Measurements from ENCODE around the gene EXTL1. TPM values are rescaled to one million over a fixed set of nuclear protein-coding genes. Genes with fewer than 3 reads are reported as not detected.

The EXTL1 gene
- total RNA-seq, 1 experiment from 2014 or later = 0.15 TPM

DNA sequence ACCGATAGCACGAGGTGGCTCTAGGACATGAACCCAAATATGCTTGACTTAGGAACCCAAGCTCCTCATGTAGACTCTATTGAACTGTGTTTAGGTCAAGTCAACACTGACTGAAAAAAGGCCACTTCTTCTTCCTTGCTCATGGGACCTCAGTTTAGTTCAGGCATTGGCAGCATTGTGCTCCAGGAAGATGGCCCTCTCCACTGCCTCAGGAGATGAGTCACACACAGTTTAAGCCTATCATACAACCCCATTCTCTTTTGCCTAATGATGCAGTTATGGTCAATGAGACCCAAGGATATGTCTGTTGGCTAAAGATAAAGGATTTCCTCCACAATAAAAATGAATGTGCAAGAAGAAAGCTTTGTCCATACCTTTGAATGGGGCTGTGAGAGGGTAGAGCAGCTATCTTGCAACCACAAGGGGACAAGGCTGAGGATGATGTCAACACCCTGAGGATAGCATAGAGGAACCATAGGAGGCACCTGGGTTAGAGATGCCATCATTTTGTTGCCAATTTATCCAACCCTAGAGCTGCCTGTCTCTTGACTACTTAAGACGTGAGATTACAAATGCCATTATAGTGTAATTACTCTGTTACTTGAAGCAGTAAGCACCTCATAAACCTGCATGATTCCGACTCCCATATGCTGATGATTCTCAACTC is 48.9 kb downstream of the EXTL1 start:
- POLR2A ChIA-PET = no interaction called here

More for the DNA sequence above, 48.9 kb downstream of the EXTL1 start:
- no peaks in the 10 kb centered on the region for H3K9me2 ChIP-seq (ENCODE audit: insufficient read depth)
- H4K20me1 ChIP-seq (ENCODE audit: insufficient read depth) = no peaks in the 10 kb centered on the region
- H3K4me1 ChIP-seq (ENCODE audit: control insufficient read depth in 1 of 2, insufficient read depth in 2 of 2, low read length in 2 of 2) = 0 out of 4 replicates have a peak, but pooled peaks cover 0 to under 1% of the 10 kb centered on the region in 2 experiments
- no peak overlapping the region for H2AFZ ChIP-seq (ENCODE audit: low read depth, low read length, poor library complexity, severe bottlenecking)
- H3K4me2 ChIP-seq (ENCODE audit: low read length) = no peak overlapping the region
- intact Hi-C loops (cut with micrococcal nuclease) = no loop called here
- H3K79me2 ChIP-seq (ENCODE audit: insufficient read depth, low read length) = no peaks in the 10 kb centered on the region
- no peak for TF ChIP-seq EZH2phosphoT487 (IDR thresholded peaks at IDR 0.05; ENCODE audit: borderline replicate concordance)
- TF ChIP-seq SIN3A (IDR thresholded peaks at IDR 0.05; ENCODE audit: low read depth) = no peak
- no peak for TF ChIP-seq JUND (IDR thresholded peaks at IDR 0.05)
- TF ChIP-seq, protein P1, sequence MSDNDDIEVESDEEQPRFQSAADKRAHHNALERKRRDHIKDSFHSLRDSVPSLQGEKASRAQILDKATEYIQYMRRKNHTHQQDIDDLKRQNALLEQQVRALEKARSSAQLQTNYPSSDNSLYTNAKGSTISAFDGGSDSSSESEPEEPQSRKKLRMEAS (IDR thresholded peaks at IDR 0.05) = no peak
- TF ChIP-seq ELF1 (IDR thresholded peaks at IDR 0.05; ENCODE audit: borderline replicate concordance, low read depth) = no peak
- no peak for TF ChIP-seq EZH2 (IDR thresholded peaks at IDR 0.05)
- no peak for TF ChIP-seq EGR1 (IDR thresholded peaks at IDR 0.05; ENCODE audit: low read depth)
- TF ChIP-seq FOSL1 (IDR thresholded peaks at IDR 0.05; ENCODE audit: low read depth) = no peak
- no peak for TF ChIP-seq SRF (IDR thresholded peaks at IDR 0.05; ENCODE audit: low read depth)
- TF ChIP-seq, protein P2, sequence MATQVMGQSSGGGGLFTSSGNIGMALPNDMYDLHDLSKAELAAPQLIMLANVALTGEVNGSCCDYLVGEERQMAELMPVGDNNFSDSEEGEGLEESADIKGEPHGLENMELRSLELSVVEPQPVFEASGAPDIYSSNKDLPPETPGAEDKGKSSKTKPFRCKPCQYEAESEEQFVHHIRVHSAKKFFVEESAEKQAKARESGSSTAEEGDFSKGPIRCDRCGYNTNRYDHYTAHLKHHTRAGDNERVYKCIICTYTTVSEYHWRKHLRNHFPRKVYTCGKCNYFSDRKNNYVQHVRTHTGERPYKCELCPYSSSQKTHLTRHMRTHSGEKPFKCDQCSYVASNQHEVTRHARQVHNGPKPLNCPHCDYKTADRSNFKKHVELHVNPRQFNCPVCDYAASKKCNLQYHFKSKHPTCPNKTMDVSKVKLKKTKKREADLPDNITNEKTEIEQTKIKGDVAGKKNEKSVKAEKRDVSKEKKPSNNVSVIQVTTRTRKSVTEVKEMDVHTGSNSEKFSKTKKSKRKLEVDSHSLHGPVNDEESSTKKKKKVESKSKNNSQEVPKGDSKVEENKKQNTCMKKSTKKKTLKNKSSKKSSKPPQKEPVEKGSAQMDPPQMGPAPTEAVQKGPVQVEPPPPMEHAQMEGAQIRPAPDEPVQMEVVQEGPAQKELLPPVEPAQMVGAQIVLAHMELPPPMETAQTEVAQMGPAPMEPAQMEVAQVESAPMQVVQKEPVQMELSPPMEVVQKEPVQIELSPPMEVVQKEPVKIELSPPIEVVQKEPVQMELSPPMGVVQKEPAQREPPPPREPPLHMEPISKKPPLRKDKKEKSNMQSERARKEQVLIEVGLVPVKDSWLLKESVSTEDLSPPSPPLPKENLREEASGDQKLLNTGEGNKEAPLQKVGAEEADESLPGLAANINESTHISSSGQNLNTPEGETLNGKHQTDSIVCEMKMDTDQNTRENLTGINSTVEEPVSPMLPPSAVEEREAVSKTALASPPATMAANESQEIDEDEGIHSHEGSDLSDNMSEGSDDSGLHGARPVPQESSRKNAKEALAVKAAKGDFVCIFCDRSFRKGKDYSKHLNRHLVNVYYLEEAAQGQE (IDR thresholded peaks at IDR 0.05; ENCODE audit: low read depth) = no peak
- no peak for TF ChIP-seq CTCF (IDR thresholded peaks at IDR 0.05 in 2 of 3, conservative IDR thresholded peaks at IDR 0.05 in 1 of 3; ENCODE audit: borderline replicate concordance in 1 of 3, insufficient read depth in 1 of 3, low read depth in 2 of 3, low read length in 2 of 3)
- no peak for TF ChIP-seq ZFX (IDR thresholded peaks at IDR 0.05)
- TF ChIP-seq POLR2A (IDR thresholded peaks at IDR 0.05; ENCODE audit: borderline replicate concordance, extremely low read depth, insufficient read depth, insufficient read length) = no peak
- no peak for TF ChIP-seq RAD21 (IDR thresholded peaks at IDR 0.05; ENCODE audit: low read depth)
- TF ChIP-seq POLR2AphosphoS5 (IDR thresholded peaks at IDR 0.05; ENCODE audit: low read depth, low read length) = no peak
- no peak for ATAC-seq
- H3K27ac ChIP-seq (ENCODE audit: low read depth, low read length) = no peak overlapping the region
- H3K36me3 ChIP-seq (ENCODE audit: control insufficient read depth in 1 of 2, insufficient read depth in 2 of 2, low read length in 2 of 2) = no peaks in the 10 kb centered on the region
- no peak overlapping the region for H3K9ac ChIP-seq (ENCODE audit: low read length)
- H3K27me3 ChIP-seq (ENCODE audit: insufficient read depth, low read length) = no peaks in the 10 kb centered on the region; the same call in 1 of the 2 replicates
- no TSS peak for BruUV-seq (replicated peaks)
- H3K9me3 ChIP-seq (ENCODE audit: control insufficient read depth in 1 of 2, insufficient read depth in 1 of 2, low read depth in 1 of 2, low read length in 2 of 2) = no peaks in the 10 kb centered on the region
- ChIA-PET CTCF (no interaction called here), RAD21 (ENCODE audit: low non-redundant PET in 1 of 2, low total read pairs in 2 of 2, uncharacterized antibody in 2 of 2, unreplicated experiment in 2 of 2) (no interaction called here)
- no peak for DNase-seq (ENCODE audit: low read depth, low spot score)
- no peak overlapping the region for H3K4me3 ChIP-seq (replicated peaks in 1 of 2; ENCODE audit: low read depth in 1 of 2, low read length in 2 of 2)
